Peyer's patch (tissue), 4 donors: Measurements from ENCODE around the gene FBXL2. TPM values are rescaled to one million over a fixed set of nuclear protein-coding genes. Genes with fewer than 3 reads are reported as not detected.

ENCODE experiments used
- DNase-seq, 3 donors: peaks; one replicate each; pipeline ENCODE4 v3.0.0-alpha.2; 2017 to 2019
- H3K27ac ChIP-seq, 4 donors: fragments of 200-600 bp; sonication (generic); one replicate each; pipeline ENCODE4 v1.5.1; 2016 to 2019
- H3K27me3 ChIP-seq, 2 donors: fragments of 200-600 bp; sonication (generic); one replicate each; pipeline ENCODE4 v1.5.1; 2019
- H3K36me3 ChIP-seq, 3 donors: fragments of 200-600 bp; sonication (generic); one replicate each; pipeline ENCODE4 v1.5.1; 2016 to 2019
- H3K4me1 ChIP-seq, 4 donors: fragments of 200-600 bp; sonication (generic); one replicate each; pipeline ENCODE4 v1.5.1; 2016 to 2019
- H3K4me3 ChIP-seq, 4 donors: fragments of 200-600 bp; sonication (generic); 1 replicate in 3 of 4; 2 replicates in 1 of 4; pipeline ENCODE4 v1.5.1; 2016 to 2019; ENCODE audit warnings: mild to moderate bottlenecking in 1 of 4
- H3K9me3 ChIP-seq, 4 donors: fragments of 200-600 bp; sonication (generic); one replicate each; pipeline ENCODE4 v1.5.1; 2016 to 2019; ENCODE audit warnings: mild to moderate bottlenecking in 1 of 4
- POLR2A ChIP-seq, 2 donors: fragments of 450-650 bp; IDR thresholded peaks; one replicate each; pipeline ENCODE4 v1.5.1; 2017; ENCODE audit warnings: antibody characterized with exemption in 2 of 2, mild to moderate bottlenecking in 2 of 2, moderate library complexity in 2 of 2
- total RNA-seq, 4 donors: library from RNA; depleted of rRNA; stranded (reverse); fragments of >200 nt; gene quantifications; one replicate each; pipeline ENCODE4 v1.1.0, GENCODE V29; 2016
- TF ChIP-seq, protein P1 (sequence below), 6 experiments: fragments of 450-650 bp in 4 of 6; fragments of 200-600 bp in 2 of 6; sonication (generic) in 1 of 6; IDR thresholded peaks; one replicate each; pipeline ENCODE4 v1.5.1; 2017 to 2019; ENCODE audit warnings: antibody characterized with exemption in 6 of 6, mild to moderate bottlenecking in 3 of 6, moderate library complexity in 1 of 6

Gene FBXL2
- total RNA-seq, 4 donors from 2014 or later = 1.2 to 4.7 (median 1.2) TPM; not detected in 1

DNA sequence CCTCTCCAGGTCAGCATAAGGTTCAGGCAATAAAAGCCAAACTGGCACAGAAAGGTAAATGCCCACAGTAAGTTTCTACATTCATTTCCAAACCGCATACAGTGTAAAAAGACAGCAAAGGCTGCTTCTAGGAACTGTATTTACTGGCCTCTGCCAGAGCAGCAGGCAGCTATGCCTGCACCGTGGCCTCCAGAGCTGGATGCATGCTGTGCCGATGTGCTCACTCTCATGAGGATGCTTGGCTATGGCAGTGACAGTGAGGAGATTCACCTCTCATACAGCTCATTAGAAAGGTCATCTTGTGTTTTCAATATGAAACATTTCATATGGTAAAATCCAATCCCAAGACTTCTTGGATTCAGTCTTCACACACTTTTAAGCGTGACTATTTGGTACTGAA, 112.7 kb downstream of the FBXL2 start:
- peaks cover 0 to 91% (median 0%) of the 10 kb centered on the region in 3 donors for H3K36me3 ChIP-seq
- no peak for DNase-seq
- H3K4me1 ChIP-seq = no peaks in the 10 kb centered on the region
- no peaks in the 10 kb centered on the region for H3K9me3 ChIP-seq
- H3K27ac ChIP-seq = no peak overlapping the region
- no peaks in the 10 kb centered on the region for H3K27me3 ChIP-seq
- no peak overlapping the region for H3K4me3 ChIP-seq
- TF ChIP-seq, protein P1, sequence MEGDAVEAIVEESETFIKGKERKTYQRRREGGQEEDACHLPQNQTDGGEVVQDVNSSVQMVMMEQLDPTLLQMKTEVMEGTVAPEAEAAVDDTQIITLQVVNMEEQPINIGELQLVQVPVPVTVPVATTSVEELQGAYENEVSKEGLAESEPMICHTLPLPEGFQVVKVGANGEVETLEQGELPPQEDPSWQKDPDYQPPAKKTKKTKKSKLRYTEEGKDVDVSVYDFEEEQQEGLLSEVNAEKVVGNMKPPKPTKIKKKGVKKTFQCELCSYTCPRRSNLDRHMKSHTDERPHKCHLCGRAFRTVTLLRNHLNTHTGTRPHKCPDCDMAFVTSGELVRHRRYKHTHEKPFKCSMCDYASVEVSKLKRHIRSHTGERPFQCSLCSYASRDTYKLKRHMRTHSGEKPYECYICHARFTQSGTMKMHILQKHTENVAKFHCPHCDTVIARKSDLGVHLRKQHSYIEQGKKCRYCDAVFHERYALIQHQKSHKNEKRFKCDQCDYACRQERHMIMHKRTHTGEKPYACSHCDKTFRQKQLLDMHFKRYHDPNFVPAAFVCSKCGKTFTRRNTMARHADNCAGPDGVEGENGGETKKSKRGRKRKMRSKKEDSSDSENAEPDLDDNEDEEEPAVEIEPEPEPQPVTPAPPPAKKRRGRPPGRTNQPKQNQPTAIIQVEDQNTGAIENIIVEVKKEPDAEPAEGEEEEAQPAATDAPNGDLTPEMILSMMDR (IDR thresholded peaks at IDR 0.05) = no peak
- TF ChIP-seq POLR2A (IDR thresholded peaks at IDR 0.05) = no peak

DNA sequence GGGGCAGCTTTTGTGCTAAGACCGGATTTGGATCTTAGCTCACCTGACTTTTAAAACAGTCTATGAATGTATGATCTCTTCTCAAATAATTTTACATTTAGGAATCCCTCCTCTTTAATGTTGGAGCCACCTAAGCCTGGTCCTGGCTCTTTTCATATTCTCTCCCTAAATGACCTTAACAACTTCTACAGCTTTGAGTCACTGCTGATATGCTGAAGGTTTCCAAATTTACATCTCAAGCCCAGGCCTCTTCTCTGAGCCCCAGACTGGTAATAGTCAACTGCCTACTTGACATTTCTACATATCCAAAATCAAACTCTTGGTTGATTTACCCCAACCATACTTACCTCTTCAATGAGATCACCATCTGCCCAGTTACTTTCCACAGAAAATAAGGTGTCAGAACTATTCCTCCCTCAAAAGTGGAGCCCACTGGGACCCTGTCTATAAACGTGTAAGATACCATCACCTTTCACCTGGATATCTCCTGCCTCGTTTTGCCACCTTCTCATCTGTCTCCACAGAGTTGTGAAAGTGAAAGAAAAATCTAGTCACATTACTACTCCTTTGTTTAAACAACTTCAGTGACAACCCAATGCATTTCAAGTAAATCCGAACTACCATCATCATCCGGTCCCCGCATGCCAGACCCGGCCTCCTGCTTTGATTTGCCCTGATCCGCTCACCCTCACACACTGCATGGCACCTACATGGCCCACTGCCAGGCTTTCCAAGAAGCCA, 114.2 kb downstream of the FBXL2 start:
- no peaks in the 10 kb centered on the region for H3K9me3 ChIP-seq
- no peak overlapping the region for H3K27ac ChIP-seq
- no peaks in the 10 kb centered on the region for H3K4me1 ChIP-seq
- no peak for DNase-seq
- no peak for TF ChIP-seq POLR2A (IDR thresholded peaks at IDR 0.05)
- TF ChIP-seq, protein P1 (IDR thresholded peaks at IDR 0.05) = no peak
- no peaks in the 10 kb centered on the region for H3K27me3 ChIP-seq
- H3K4me3 ChIP-seq = no peak overlapping the region
- H3K36me3 ChIP-seq = peaks cover 0 to 92% (median 0%) of the 10 kb centered on the region in 3 donors

DNA sequence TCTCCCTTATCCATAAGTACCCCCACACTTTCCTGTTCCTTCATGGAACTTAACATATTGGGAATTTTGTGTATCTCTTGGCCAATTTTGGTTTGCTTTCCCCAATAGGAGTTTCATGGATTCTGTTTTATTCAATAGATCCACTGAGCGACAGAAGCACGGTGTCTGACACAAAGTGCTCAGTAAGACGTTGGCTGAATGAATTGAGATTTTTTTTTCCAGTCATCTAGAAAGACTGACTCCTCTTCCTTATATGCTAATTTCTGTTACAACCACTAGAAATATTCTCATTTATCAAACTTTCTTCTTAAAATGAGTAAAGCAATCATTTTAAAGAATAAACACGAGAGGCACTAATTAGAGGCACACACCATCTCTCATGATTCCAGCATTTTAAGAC, 114.9 kb downstream of the FBXL2 start:
- Histone ChIP-seq H3K27me3 (no peaks in the 10 kb centered on the region), H3K36me3 (peaks cover 0 to 92% (median 0%) of the 10 kb centered on the region in 3 donors), H3K4me1 (no peaks in the 10 kb centered on the region), H3K9me3 (no peaks in the 10 kb centered on the region), H3K4me3 (no peak overlapping the region), H3K27ac (no peak overlapping the region)
- TF ChIP-seq POLR2A (IDR thresholded peaks at IDR 0.05) = no peak
- TF ChIP-seq, protein P1 (IDR thresholded peaks at IDR 0.05) = no peak
- no peak for DNase-seq

DNA sequence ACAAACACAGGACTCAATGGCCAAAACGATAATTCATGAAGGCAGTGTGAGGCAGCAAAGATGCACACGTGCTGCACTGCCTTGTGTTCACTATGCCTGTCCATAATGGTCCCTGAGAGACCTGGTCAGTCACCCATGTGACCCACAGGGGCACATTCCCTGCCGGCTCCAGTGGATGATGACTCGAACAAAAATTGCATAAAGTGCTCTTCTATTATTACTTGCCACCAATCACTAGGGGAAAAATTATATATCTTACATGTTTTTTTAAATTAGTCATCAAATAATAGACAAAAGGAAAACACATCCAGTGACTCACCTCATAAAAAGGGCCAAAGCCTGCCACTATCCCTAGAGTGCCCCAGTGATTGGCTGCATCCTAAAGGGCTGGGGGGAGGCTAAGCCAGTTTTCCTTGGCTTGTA, 115.5 kb downstream of the FBXL2 start:
- DNase-seq = no peak
- Histone ChIP-seq H3K9me3 (no peaks in the 10 kb centered on the region), H3K4me1 (no peaks in the 10 kb centered on the region), H3K4me3 (no peak overlapping the region), H3K27ac (no peak overlapping the region), H3K27me3 (no peaks in the 10 kb centered on the region), H3K36me3 (peaks cover 0 to 92% (median 0%) of the 10 kb centered on the region in 3 donors)
- no peak for TF ChIP-seq POLR2A (IDR thresholded peaks at IDR 0.05)
- TF ChIP-seq, protein P1 (IDR thresholded peaks at IDR 0.05) = no peak

DNA sequence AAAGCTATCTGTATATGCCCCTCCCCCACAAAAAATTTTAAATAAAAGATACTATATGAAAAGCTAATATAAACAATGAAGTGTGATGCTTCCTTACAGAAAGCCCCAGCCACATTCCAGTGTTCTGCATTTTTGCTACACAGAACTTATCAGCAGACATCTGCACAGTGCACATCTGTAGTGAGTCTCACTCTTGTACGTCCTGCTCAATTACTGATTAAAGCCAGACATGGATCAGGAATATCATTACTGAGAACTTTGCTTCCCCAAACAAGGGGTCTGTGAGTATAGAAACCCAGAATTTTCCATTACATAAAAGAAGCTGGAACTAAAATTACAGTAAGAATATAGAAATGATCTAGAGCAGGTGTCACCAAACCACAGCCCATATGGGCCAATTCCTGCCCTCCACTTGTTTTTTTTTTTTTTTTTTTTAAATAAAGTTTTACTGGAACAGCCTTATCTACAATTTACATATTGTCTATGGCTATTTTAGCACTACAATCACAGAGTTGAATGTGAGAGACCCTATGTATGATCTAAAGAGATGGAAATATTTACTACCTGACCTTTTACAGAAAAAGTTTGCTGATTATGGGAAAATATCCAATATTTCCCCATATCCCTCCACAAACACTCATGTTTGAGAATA, 117.3 kb downstream of the FBXL2 start:
- TF ChIP-seq POLR2A (IDR thresholded peaks at IDR 0.05) = no peak
- TF ChIP-seq, protein P1 (IDR thresholded peaks at IDR 0.05) = no peak
- H3K27ac ChIP-seq = no peak overlapping the region
- no peak overlapping the region for H3K4me3 ChIP-seq
- H3K4me1 ChIP-seq = no peaks in the 10 kb centered on the region
- no peak for DNase-seq
- no peaks in the 10 kb centered on the region for H3K27me3 ChIP-seq
- no peaks in the 10 kb centered on the region for H3K9me3 ChIP-seq
- peaks cover 0 to 95% (median 0%) of the 10 kb centered on the region in 3 donors for H3K36me3 ChIP-seq
